ENCODE results near the gene KRTAP1-4. TPM values are rescaled to one million over a fixed set of nuclear protein-coding genes. Genes with fewer than 3 reads are reported as not detected.

Gene KRTAP1-4, protein sequence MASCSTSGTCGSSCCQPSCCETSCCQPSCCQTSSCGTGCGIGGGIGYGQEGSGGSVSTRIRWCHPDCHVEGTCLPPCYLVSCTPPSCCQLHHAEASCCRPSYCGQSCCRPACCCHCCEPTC
- not detected in 2 replicates for total RNA-seq

DNA sequence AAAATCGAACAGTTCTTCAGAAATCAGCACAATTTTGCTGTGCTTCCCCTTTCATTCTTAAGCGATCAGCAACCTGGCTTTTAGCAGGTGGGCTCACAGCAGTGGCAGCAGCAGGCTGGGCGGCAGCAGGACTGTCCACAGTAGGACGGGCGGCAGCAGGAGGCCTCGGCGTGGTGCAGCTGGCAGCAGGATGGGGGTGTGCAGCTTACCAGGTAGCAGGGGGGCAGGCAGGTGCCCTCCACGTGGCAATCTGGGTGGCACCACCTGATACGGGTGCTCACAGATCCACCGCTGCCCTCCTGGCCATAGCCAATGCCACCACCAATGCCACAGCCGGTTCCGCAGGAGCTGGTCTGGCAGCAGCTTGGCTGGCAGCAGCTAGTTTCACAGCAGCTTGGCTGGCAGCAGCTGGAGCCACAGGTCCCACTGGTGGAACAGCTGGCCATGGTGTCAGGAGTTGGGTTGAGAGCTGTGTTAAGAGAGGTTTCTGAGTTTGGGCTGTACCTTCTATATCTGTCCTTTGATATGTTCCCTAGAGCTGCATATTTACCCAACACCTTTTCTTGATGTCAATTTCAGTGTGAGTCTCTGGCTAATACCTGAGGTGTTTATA is at the start of gene KRTAP1-4:
Gene KRTAP1-4, minus strand, starts transcription at position 563 of the 613 bp plus-strand sequence. Its CDS starts 117 bp downstream, at position 446.

DNA sequence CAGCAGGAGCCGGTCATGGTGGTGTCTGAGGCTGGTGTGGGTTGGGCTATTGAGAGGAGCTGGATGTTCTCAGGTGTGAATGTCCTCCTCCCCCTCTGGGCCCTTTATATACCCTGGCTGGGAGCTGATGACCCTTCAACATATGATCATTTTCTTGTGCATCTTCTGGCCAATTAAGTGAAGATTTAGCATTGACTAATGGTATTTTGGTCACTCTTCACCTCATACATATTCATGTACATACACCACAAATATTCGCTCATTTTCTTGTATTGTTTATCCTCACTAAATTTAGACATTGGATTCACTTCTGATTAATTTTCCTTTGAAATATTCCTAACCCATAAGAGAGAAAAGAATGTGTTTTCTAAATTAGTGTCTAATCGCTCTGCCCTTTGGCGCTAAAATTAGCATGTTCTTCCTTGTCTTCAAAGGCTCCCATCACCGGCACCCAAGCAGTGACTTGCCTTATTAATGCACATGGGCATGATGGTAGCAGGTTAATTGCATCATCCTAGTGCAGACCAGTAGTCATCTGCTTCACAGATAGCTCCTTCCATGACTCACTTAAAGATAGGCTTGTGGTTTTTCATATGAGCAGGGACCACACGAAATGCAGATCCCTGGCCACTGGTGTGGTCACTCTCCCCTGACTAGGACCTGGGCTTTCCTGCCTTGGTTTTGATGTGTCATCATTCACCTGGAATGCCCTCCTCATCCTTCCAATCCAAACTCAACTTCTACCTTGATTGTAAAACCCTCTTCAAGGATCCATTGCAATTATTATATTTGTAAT is 36.0 kb upstream of the KRTAP1-4 start, which contains the start of gene KRTAP2-4:
Gene KRTAP2-4, minus strand, starts transcription at position 51 of the 796 bp plus-strand sequence. Its CDS starts 34 bp downstream, at position 17.

DNA sequence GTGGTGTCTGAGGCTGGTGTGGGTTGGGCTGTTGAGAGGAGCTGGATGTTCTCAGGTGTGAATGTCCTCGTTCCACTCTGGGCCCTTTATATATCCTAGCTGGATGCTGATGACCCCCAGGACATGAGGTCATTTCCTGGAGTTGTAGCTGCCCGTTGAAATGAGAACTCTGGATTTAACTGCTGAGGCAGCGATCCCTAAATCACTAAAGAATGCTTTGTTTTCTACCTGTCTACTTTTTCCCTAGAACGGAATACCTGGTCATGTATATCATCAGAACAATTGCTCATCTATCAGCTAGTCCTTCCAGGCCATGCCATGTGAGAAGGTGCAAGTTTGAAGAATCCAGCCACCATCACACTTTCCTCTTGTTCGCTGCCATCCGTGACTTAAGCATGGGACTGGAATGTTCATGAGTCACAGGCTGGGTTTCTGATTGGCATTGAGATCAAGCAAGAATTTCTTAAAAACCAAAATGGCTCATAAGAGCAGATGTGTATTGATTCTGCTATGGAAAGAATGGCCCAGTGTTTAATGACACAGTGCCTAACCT is 30.1 kb upstream of the KRTAP1-4 start, which contains the start of gene KRTAP2-3:
Gene KRTAP2-3, minus strand, starts transcription at position 63 of the 553 bp plus-strand sequence. CDS start 64 bp downstream, outside the sequence.

DNA sequence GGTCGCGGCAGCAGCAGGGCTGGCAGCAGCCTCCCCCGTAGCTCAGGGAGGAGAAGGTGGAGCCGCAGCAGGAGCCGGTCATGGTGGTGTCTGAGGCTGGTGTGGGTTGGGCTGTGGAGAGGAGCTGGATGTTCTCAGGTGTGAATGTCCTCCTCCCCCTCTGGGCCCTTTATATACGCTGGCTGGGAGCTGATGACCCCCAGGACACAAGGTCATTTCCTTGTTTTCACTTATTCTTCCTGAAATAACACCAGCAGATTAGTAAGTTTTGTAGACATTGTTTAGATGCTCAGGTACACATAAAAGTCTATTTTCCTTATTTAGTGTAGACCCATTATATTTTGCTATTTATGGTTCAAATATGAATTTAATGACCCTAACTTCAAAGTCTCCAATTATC is 25.1 kb upstream of the KRTAP1-4 start, which contains the start of gene KRTAP2-2:
Gene KRTAP2-2, minus strand, starts transcription at position 101 of the 400 bp plus-strand sequence. Its CDS starts 19 bp downstream, at position 82.

DNA sequence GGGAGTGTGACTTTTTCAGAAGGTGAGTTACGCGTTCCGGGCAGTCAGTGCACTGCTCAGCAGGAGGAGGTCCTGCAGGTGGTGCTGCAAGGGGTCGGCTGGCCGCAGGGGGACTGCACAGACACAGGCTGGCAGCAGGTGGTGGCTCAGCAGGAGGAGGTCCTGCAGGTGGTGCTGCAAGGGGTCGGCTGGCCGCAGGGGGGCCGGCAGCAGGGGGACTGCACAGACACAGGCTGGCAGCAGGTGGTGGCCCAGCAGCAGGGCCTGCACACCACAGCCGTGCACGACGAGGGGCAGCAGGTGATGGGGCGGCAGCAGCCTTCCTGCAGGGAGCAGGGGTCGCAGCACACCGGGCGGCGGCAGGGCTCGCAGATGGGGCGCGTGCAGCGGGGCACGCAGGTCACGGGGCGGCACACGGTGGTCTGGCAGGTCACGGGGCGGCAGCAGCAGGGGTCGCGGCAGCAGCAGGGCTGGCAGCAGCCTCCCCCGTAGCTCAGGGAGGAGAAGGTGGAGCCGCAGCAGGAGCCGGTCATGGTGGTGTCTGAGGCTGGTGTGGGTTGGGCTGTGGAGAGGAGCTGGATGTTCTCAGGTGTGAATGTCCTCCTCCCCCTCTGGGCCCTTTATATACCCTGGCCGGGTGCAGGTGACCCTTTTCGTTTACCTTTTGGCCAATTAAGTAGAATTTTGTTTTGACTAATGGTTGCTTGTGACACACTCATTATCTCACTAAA is 16.9 kb upstream of the KRTAP1-4 start, which contains the start of gene KRTAP2-1:
Gene KRTAP2-1, minus strand, starts transcription at position 582 of the 731 bp plus-strand sequence. Its CDS starts 49 bp downstream, at position 533.

DNA sequence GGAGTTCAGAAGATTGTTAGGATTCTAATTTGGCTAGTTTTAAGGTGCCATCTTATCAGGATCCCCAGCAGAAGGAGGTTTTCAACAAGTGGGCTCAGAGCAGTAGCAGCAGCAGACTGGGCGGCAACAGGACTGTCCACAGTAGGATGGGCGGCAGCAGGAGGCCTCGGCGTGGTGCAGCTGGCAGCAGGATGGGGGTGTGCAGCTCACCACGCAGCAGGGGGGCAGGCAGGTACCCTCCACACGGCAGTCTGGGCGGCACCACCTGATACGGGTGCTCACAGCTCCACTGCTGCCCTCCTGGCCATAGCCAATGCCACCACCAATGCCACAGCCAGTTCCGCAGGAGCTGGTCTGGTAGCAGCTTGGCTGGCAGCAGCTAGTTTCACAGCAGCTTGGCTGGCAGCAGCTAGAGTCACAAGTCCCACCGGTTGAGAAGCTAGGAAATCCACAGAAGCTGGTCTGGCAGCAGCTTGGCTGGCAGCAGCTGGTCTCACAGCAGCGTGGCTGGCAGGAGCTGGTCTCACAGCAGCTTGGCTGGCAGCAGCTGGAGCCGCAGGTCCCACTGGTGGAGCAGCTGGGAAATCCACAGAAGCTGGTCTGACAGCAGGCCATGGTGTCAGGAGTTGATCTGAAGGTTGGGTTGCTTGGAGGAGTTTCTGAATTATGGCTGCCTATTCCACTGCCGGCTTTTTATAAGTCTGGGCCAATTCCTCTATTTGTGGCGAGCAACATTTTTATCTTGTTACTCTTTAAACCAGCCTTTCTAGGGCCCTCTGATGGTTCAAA is 11.0 kb upstream of the KRTAP1-4 start, which contains the start of gene KRTAP1-1:
Gene KRTAP1-1, minus strand, starts transcription at position 668 of the 789 bp plus-strand sequence. Its CDS starts 53 bp downstream, at position 615.

DNA sequence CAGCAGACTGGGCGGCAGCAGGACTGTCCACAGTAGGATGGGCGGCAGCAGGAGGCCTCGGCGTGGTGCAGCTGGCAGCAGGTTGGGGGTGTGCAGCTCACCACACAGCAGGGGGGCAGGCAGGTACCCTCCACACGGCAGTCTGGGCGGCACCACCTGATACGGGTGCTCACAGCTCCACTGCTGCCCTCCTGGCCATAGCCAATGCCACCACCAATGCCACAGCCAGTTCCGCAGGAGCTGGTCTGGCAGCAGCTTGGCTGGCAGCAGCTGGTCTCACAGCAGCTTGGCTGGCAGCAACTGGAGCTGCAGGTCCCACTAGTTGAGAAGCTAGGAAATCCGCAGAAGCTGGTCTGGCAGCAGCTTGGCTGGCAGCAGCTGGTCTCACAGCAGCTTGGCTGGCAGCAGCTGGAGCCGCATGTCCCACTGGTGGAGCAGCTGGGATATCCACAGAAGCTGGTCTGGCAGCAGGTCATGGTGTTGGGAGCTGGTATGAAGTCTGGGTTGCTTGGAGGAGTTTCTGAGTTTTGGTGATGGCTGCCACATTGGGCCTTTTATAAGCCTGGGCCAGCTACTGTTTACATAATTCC is 4.4 kb upstream of the KRTAP1-4 start, which contains the start of gene KRTAP1-3:
Gene KRTAP1-3, minus strand, starts transcription at position 529 of the 590 bp plus-strand sequence. Its CDS starts 53 bp downstream, at position 476.

DNA sequence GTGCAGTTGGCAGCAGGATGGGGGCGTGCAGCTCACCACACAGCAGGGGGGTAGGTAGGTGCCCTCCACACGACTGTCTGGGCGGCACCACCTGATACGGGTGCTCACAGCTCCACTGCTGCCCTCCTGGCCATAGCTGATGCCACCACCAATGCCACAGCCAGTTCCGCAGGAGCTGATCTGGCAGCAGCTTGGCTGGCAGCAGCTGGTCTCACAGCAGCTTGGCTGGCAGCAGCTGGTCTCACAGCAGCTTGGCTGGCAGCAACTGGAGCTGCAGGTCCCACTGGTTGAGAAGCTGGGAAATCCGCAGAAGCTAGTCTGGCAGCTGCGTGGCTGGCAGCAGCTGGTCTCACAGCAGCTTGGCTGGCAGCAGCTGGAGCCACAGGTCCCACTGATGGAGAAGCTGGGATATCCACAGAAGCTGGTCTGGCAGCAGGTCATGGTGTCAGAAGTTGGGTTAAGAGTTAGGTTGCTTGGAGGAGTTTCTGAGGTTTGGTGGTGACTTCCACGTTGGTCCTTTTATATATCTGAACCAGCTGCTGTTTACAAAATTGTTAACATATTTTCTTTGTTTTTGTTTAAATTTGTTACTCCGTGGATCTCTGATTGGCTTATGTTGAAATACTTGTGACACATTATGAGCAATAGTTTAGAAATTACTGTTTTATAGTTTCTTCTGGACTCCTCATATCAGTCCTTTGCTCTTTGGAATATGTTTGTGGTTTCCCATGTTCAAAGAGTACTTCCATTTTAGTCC is 3.1 kb downstream of the KRTAP1-4 start, which contains the start of gene KRTAP1-5:
Gene KRTAP1-5, minus strand, starts transcription at position 494 of the 757 bp plus-strand sequence. Its CDS starts 53 bp downstream, at position 441.

DNA sequence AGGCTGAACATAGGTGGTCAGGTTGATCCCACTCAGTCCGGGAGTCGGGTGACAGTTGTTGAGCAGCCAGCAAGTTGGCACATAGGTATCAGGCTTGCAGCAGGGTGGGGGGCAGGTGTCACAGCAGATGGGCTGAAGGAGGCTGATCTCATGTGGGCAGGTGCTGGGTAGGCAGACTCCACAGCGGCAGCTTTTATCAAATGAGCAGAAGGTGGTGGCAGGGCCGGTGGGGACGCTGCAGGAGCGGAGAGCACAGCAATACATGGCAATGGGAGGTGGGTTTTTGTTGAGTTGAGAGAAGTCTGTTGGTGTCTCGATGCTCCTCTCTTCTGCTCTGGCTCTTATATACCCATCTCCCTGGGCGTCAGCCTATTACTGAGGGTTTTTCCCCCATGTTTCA is 21.2 kb downstream of the KRTAP1-4 start, which contains the start of gene KRTAP3-1:
Gene KRTAP3-1, minus strand, starts transcription at position 318 of the 400 bp plus-strand sequence. Its CDS starts 54 bp downstream, at position 264.

DNA sequence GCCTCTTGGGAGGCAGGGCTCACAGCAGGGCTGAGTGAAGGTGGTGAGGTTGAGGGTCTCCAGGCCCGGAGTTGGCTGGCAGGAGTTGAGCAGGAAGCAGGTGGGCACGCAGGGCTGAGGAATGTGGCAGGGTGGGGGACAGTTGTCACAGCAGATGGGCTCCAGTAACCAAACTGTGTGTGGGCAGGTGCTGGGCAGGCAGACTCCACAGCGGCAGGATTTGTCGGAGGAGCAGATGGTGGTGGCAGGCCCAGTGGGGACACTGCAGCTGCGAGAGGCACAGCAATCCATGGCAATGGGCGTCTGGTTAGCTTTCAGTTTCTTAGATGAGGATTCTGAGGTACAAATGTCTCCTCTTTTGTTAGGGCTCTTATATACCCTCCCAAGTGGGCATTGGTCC is 30.4 kb downstream of the KRTAP1-4 start, which contains the start of gene KRTAP3-2:
Gene KRTAP3-2, minus strand, starts transcription at position 344 of the 400 bp plus-strand sequence. Its CDS starts 53 bp downstream, at position 291.

DNA sequence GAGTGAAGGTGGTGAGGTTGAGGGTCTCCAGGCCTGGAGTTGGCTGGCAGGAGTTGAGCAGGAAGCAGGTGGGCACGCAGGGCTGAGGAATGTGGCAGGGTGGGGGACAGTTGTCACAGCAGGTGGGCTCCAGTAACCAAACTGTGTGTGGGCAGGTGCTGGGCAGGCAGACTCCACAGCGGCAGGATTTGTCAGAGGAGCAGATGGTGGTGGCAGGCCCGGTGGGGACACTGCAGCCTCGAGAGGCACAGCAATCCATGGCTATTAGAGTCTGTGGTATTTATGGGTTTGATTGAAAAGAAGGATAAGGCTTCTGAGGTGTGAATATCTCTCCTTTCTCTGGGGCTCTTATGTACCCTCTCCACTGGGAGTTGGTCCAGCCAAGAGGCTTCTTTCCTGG is 36.2 kb downstream of the KRTAP1-4 start, which contains the start of gene KRTAP3-3:
Gene KRTAP3-3, minus strand, starts transcription at position 326 of the 400 bp plus-strand sequence. Its CDS starts 67 bp downstream, at position 259.

DNA sequence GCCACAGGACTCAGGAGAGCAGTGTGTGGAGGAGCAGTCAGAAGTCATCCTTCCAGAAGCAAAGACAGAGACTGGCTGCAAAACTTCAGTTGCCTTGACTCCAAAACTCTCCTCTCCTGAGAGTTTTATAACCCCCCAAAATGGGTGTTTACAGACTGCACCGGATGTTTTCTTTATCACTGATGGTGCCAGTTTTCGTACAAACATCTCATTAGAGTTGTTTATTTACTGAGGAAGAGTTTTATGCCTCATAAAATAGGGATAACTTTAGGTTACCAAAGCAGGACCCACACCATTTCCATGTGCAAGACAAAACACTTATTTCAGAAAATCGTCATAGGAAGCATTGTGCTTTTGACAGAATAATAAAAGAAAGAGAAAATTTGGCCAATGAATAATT is 45.8 kb downstream of the KRTAP1-4 start, which contains the start of gene KRT40:
Gene KRT40, minus strand, starts transcription at position 101 of the 400 bp plus-strand sequence. Its CDS starts 53 bp downstream, at position 48.

Other genes with a start within 250 kb of the KRTAP1-4 start
- not detected in 2 replicates for gene KRT27, start 247.6 kb downstream of the KRTAP1-4 start, total RNA-seq
- gene KRT28, start 230.2 kb downstream of the KRTAP1-4 start, total RNA-seq: not detected in 2 replicates
- 1.5 and 3.5 TPM in 2 replicates for gene KRT10, start 207.6 kb downstream of the KRTAP1-4 start, total RNA-seq
- not detected in 2 replicates for gene KRT12, start 163.0 kb downstream of the KRTAP1-4 start, total RNA-seq
- not detected in 2 replicates for gene KRT20, start 145.0 kb downstream of the KRTAP1-4 start, total RNA-seq
- 0.17 and 0.87 TPM in 2 replicates for gene KRT23, start 92.5 kb downstream of the KRTAP1-4 start, total RNA-seq
- not detected in 2 replicates for gene KRT39, start 63.2 kb downstream of the KRTAP1-4 start, total RNA-seq
- gene KRT40, start 45.9 kb downstream of the KRTAP1-4 start, total RNA-seq: not detected in 2 replicates
- not detected in 2 replicates for gene KRTAP3-3, start 36.0 kb downstream of the KRTAP1-4 start, total RNA-seq
- not detected in 2 replicates for gene KRTAP3-2, start 30.3 kb downstream of the KRTAP1-4 start, total RNA-seq
- not detected in 2 replicates for gene KRTAP3-1, start 21.1 kb downstream of the KRTAP1-4 start, total RNA-seq
- 2.2 TPM in 1 of 2 replicates, not detected in the other for gene KRTAP1-5, start 3.0 kb downstream of the KRTAP1-4 start, total RNA-seq
- gene KRTAP1-3, start 4.7 kb upstream of the KRTAP1-4 start, total RNA-seq: not detected in 2 replicates
- not detected in 2 replicates for gene KRTAP1-1, start 11.3 kb upstream of the KRTAP1-4 start, total RNA-seq
- not detected in 2 replicates for gene KRTAP2-1, start 17.1 kb upstream of the KRTAP1-4 start, total RNA-seq
- not detected in 2 replicates for gene KRTAP2-2, start 25.0 kb upstream of the KRTAP1-4 start, total RNA-seq
- gene KRTAP2-3, start 29.9 kb upstream of the KRTAP1-4 start, total RNA-seq: not detected in 2 replicates
- gene KRTAP2-4, start 35.7 kb upstream of the KRTAP1-4 start, total RNA-seq: not detected in 2 replicates
- not detected in 2 replicates for gene KRTAP4-7, start 54.0 kb upstream of the KRTAP1-4 start, total RNA-seq
- not detected in 2 replicates for gene KRTAP4-8, start 67.9 kb upstream of the KRTAP1-4 start, total RNA-seq
- gene KRTAP4-16, start 72.0 kb upstream of the KRTAP1-4 start, total RNA-seq: not detected in 2 replicates
- not detected in 2 replicates for gene KRTAP4-9, start 75.2 kb upstream of the KRTAP1-4 start, total RNA-seq
- gene KRTAP4-11, start 88.2 kb upstream of the KRTAP1-4 start, total RNA-seq: not detected in 2 replicates
- not detected in 2 replicates for gene KRTAP4-12, start 94.0 kb upstream of the KRTAP1-4 start, total RNA-seq
- not detected in 2 replicates for gene KRTAP4-6, start 110.3 kb upstream of the KRTAP1-4 start, total RNA-seq
- gene KRTAP4-5, start 119.6 kb upstream of the KRTAP1-4 start, total RNA-seq: not detected in 2 replicates
- not detected in 2 replicates for gene KRTAP4-4, start 130.6 kb upstream of the KRTAP1-4 start, total RNA-seq
- gene KRTAP4-3, start 138.0 kb upstream of the KRTAP1-4 start, total RNA-seq: not detected in 2 replicates
- gene KRTAP4-2, start 148.0 kb upstream of the KRTAP1-4 start, total RNA-seq: not detected in 2 replicates
- gene KRTAP4-1, start 154.7 kb upstream of the KRTAP1-4 start, total RNA-seq: not detected in 2 replicates
- gene KRTAP9-1, start 159.7 kb upstream of the KRTAP1-4 start, total RNA-seq: not detected in 2 replicates
- gene KRTAP9-2, start 196.5 kb upstream of the KRTAP1-4 start, total RNA-seq: not detected in 2 replicates
- not detected in 2 replicates for gene KRTAP9-3, start 202.3 kb upstream of the KRTAP1-4 start, total RNA-seq
- not detected in 2 replicates for gene KRTAP9-8, start 207.8 kb upstream of the KRTAP1-4 start, total RNA-seq
- gene KRTAP9-4, start 219.5 kb upstream of the KRTAP1-4 start, total RNA-seq: not detected in 2 replicates
- gene KRTAP9-9, start 225.2 kb upstream of the KRTAP1-4 start, total RNA-seq: not detected in 2 replicates
- gene KRTAP9-6, start 235.2 kb upstream of the KRTAP1-4 start, total RNA-seq: not detected in 2 replicates
- gene KRTAP9-7, start 245.5 kb upstream of the KRTAP1-4 start, total RNA-seq: not detected in 2 replicates